Stimulated activated CD8-positive, alpha-beta memory T cell treated with anti-CD3 and anti-CD28 coated beads, Interleukin-2, amount 100 ng/mL, for 1 hour (primary cell): ENCODE data around the gene PRKAG2.

Experiments used
- DNase-seq, 2 donors: peaks; one replicate each; pipeline ENCODE4 v3.0.0-alpha.2; 2020; ENCODE audit warnings: low read depth in 2 of 2

PRKAG2 gene

DNA sequence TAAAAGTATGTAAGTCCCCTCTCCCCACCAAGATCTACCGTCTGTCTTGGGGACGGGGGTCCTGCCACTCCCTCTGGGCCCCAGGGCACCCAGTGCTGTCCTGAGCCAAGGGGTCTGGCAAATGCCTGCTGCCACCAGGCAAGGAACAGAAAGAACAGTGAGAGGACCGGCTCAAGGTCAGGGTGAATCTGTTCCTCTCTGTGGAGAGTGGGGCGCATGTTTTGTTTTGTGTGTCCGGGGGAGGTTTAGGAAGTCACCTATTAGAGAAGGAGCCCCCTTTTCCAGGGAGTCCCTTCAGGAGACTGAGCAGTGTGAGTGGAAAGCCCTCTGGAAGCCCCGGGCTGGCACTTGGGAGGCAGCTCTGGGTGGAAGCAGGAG is 198.7 kb downstream of the PRKAG2 start:
- no peak for DNase-seq

GRCh38 chr7:151677581-151678226 is 199.2 kb downstream of the PRKAG2 start:
- no peak for DNase-seq

DNA sequence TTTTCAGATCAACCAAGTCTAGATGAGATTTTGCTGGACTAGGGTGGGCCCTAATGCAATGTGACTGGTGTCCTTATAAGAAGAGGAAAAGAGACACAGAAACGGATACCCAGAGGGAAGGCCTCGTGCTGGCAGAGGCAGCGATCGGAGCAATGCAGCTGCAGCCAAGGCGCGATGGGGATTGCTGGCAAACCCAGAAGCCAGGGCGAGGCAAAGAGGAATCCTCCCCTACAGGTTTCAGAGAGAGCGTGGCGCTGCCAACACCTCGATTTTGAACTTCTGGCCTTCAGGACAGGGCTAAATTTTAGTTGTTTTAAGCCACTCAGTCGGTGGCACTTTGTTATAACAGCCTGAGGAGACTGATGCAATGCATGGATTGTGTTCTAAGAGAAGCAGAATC is 200.2 kb downstream of the PRKAG2 start:
- DNase-seq: no peak

DNA sequence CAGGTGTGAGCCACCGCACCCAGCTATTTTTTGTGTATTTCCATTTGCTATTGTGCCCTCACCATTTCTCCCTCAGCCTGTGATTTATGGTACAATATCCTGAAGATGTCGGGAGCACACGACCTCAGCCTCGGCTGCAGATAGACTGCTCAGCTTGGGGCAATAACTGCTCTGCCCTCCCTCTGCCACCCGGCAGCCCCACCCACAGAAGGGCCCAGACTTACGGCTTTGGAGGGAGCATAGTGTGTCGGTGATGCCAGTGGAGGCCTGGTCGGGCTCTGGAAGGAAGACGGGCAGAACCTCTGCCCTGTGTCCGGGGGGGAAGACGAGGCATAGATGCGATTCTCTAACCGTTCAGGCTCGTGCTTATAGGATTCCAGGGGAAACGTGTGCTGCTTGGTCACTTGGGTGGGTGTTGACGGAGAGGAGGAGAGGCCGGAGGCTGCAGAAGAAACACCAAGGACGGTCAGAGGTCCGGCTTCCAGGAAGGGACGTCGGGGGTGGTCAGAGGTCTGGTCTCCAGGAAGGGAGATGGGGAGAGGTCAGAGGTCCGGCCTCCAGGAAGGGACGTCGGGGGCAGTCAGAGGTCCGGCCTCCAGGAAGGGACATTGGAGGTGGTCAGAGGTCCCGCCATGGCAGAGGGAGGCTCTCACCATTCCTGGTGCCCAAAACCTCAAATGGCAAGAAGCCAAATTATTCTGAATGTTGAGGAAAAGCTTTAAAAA is 201.6 kb downstream of the PRKAG2 start:
- DNase-seq: no peak

GRCh38 chr7:151674161-151674920 is 202.6 kb downstream of the PRKAG2 start:
- no peak for DNase-seq

DNA sequence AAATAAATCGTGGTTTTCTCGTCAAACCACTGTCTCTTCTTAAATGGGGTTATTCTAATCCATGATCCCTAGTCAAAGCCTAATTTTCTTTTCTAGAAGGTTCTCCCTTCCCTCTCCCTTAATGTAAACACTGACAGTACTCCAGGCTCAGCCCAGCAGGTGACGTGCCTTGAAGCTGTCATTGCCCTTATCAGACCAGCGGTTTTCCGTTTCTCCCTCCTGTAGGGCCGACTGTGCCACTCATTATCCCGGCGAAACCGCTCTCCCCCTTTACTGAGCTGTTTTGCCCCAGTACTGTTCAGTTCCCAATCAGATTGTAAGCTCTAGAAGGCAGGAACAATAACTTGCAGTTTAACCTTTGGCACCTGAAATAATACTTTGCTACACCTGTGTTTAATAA is 203.7 kb downstream of the PRKAG2 start:
- no peak for DNase-seq

GRCh38 chr7:151672716-151673115 is 204.2 kb downstream of the PRKAG2 start:
- no peak for DNase-seq

DNA sequence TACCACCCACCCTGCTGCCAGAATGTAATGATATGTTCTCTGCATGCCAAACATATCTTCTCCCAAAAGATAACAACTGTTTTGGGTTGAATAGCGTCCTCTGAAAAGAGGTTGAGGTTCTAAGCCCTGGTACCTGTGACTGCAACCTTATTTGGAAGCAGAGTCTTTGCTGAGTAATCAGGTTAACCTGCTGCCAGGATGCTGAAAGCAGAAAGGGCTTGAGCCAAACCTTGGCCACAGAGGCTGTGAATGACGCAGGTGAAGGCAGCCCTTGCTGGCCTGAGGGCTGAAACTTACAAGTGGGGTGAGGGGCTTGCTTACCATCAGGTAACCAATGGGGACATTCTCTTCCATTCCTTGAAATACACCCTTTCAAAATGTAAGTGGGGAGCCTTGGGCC is 205.4 kb downstream of the PRKAG2 start:
- DNase-seq: no peak

GRCh38 chr7:151669762-151670161 is 207.2 kb downstream of the PRKAG2 start:
- DNase-seq: no peak

DNA sequence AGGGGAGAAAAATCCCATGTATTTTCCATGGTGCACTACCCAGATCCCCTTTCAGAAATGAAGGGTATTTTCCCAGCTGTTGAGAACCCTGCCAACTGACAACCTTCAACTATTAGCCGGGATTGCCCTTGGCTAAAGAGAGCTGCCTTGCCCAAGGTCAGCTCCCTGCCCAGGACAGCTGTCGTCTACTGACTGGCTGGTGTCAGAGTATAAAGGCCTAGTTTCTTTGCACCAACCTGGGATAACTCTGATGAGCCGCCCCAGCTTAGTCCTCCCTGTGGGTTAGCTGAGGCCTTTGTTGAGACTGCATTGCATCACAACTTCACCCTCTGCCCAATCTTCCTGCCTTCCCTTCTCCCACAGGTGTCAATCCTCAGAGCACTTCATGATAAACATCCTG is 210.0 kb downstream of the PRKAG2 start:
- no peak for DNase-seq

DNA sequence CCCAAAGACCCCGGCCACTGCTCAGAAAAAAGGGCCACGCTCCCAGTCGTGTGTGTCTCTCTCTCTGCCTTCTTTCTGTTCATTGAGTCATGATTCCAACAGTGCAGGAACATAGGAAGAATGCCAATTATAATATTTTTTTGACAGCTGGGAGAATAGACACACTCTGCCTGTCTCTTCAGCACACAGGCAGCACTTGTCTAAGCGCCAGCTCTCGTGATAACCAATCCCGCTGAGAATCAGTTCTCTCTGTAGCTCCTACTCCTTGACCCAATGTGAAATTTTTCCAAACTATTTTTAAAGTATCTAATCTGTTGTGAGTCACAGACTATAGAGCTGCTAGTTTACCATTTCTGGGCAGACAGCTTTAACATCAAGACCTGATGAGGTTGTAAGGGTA is 211.5 kb downstream of the PRKAG2 start:
- no peak for DNase-seq

GRCh38 chr7:151664268-151664667 is 212.6 kb downstream of the PRKAG2 start:
- no peak for DNase-seq

GRCh38 chr7:151663382-151664100 is 213.4 kb downstream of the PRKAG2 start:
- DNase-seq: no peak

DNA sequence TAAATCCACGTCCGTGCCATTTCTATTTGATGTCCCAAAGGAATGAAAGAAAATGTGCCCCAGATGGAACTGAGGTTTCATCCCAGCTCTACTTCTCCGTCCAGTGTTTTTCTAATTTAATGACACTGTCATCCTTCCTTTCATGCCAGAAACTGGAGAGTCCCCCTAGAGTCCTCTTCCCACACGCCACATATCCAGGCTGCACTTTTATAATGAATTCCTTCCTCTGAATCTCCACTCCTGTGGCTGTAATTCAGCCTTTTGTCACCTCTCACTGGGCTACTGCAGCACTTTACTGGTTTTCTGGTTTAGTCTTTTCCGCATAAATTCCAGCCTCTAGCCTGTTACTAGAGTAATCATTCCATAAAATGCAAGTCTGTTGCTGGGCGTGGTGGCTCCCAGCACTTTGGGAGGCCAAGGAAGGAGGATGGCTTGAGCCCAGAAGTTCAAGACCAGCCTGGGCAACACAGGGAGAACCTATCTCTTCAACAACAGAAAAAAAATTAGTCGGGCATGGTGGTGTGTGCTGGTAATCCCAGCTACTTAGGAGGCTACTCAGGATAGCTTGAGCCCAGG is 214.6 kb downstream of the PRKAG2 start:
- no peak for DNase-seq

- no peak for DNase-seq
Observed at GRCh38 chr7:151661587-151661986, 215.3 kb downstream of the PRKAG2 start.

- no peak for DNase-seq
Observed at GRCh38 chr7:151660141-151660540, 216.8 kb downstream of the PRKAG2 start.

DNA sequence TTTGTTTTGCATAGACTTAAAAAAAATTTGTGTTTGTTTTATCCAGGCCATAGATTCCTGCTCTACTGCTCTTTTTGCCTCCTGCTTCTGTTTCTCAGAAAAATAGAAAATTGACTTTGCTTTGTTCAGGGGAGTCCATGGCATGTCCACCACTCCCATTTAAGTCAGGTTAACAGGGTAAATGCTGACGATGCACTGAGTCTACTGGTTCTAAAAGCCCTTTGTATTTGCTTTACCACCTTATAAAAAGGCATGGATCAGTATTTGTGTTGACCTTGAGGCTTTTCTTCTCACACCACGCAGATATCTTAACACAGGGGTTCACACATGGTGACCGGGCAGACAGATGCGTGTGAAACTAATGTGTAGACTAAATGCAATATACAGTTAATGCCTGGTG is 217.7 kb downstream of the PRKAG2 start:
- no peak for DNase-seq

GRCh38 chr7:151658778-151659177 is 218.1 kb downstream of the PRKAG2 start:
- DNase-seq: no peak

DNA sequence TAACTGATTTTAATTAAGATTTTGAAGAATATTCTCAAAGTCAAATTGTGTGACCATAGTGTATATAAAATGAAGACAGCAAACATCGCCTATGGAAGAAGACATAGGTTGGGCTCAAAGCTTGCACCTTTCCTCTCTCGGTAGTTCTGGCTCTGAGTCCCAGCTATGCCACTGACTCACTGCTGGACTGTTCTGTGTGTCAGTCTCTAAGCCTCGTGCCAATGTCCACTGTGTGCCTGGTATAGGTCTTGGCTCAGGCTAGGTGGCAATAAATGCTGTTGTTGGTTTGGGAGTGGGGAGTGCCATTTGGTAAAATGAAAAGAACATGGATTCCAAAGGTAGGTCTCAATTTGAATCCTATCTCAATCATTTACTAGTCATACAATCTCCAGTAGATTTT is 219.7 kb downstream of the PRKAG2 start:
- no peak for DNase-seq

GRCh38 chr7:151655555-151655954 is 221.4 kb downstream of the PRKAG2 start:
- DNase-seq: no peak

- no peak for DNase-seq
Observed at GRCh38 chr7:151652111-151652510, 224.8 kb downstream of the PRKAG2 start.

GRCh38 chr7:151650161-151650560 is 226.8 kb downstream of the PRKAG2 start:
- no peak for DNase-seq
